ENCODE data around the gene FRAT1.

The FRAT1 gene

GRCh38 chr10:97311111-97311626 lies 7.9 kb upstream of the FRAT1 start:
- DNase-seq = no peak

DNA sequence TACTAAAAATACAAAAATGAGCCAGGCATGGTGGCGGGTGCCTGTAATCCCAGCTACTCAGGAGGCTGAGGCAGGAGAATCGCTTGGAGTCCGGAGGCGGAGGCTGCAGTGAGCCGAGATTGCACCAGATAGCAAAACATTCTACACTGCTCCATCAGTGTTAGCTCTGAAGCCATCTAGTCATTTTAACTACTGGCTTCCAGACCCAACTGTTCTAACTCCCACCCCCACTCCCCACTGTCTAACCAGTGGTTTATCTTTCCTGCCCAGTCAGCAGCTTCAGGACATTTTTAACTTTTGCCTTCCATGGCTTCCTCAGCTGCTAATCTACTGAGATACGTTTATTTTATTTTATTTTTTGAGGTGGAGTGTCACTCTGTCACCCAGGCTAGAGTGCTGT lies 6.2 kb upstream of the FRAT1 start:
- no peak for DNase-seq

GRCh38 chr10:97314671-97315070 lies 4.4 kb upstream of the FRAT1 start:
- DNase-seq = no peak

DNA sequence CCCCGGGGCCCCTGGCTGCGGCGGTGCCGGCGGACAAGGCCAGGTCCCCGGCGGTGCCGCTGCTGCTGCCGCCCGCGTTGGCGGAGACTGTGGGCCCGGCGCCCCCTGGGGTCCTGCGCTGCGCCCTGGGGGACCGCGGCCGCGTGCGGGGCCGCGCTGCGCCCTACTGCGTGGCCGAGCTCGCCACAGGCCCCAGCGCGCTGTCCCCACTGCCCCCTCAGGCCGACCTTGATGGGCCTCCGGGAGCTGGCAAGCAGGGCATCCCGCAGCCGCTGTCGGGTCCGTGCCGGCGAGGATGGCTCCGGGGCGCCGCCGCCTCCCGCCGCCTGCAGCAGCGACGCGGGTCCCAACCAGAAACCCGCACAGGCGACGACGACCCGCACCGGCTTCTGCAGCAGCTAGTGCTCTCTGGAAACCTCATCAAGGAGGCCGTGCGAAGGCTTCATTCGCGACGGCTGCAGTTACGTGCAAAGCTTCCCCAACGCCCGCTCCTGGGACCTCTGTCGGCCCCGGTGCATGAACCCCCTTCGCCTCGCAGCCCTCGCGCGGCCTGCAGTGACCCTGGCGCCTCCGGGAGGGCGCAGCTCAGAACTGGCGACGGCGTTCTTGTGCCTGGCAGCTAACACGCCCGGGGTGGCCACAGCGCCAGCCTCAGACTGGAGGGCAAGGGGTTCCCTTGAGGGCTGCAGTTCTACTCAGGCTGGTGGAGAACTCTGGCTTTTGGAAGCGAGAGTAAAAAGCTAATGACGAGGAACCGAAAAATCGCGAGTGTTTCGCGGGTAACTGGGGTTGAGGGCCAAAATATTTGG lies 804 bp downstream of the FRAT1 start:
- no peak for DNase-seq

DNA sequence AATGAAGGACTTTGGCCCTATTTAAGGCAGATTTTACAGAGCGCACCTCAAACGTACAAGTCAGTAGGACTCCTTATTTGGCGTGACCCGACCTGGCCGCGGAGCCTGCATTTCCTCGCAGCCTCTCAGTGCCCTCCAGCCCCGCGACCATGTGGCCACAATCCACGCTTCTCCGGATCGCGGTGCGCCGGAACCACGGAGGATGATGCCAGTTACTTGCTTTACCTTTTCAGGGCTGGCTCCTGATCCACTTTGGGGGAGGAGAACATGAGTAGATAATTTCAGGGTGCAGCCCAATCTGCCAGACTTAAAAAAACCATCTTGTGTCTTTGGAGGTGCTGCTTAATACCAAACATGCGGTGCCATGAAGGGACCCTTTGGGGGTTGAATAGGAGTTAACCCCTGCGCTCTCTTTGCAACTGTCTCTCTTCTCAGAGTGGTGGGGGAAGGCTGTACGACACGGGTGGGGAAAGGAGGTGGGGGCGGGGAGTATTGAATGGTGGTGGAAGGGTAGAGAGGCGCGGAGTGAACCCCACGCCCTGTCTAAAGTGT lies 1.5 kb downstream of the FRAT1 start:
- DNase-seq = no peak

DNA sequence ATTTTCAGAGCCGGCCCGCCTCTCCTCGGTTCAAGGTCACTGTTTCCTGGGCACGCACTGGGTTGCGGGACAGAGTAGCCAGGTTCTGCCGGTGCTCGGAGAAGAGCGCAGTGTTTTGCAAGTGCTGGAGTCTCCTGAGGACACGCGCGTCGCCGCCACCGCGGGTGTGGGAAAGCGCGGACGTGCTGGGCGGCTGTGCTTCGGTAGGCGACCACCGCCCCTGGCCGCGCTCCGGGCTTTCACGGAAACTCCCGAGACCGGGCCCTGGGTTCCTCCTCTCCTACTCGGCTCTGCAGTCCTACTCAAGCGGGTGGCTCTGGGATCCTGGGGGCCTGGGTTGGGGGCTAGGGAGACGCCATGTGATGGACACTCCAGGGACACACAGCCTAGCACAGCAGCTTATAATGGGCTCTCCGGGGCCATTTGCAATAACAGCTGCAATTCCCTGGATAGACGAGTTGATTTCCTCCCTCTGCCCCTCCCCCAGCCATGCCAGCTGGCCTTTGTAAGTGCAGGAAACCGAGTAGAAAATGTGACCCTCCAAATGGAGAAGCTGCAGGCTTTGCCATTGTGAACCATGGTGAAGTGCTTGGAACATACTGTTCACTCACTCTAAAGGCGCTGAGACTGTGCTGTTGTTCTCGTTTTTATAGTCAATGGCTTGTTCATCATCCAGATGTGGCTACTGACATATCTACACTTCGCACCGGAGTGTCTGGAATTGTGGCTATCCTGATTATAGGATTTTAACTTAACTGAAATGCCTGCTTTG lies 2.1 kb downstream of the FRAT1 start:
- DNase-seq = no peak

DNA sequence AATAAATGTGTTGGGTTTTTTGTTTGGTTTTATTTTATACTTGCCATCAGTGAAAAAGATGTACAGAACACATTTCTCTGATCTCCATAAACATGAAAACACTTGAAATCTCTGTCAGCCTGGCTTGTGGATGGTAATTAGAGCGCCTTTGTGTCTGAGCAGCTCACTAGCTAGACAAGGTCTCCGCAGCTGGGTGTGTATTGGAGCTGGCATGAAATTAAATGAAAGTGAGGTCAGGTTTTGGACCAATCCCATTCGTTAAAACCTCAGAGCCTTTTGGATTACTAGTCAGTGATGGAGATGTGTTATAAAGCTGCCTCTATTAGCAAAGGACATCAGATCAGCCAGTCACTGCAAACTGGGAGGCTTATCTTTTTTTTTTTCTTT lies 2.7 kb downstream of the FRAT1 start:
- DNase-seq = no peak

- no peak for DNase-seq
These were observed 4.4 kb downstream of the FRAT1 start for GRCh38 chr10:97323501-97323900.

GRCh38 chr10:97325754-97326153 lies 6.7 kb downstream of the FRAT1 start:
- DNase-seq = no peak

DNA sequence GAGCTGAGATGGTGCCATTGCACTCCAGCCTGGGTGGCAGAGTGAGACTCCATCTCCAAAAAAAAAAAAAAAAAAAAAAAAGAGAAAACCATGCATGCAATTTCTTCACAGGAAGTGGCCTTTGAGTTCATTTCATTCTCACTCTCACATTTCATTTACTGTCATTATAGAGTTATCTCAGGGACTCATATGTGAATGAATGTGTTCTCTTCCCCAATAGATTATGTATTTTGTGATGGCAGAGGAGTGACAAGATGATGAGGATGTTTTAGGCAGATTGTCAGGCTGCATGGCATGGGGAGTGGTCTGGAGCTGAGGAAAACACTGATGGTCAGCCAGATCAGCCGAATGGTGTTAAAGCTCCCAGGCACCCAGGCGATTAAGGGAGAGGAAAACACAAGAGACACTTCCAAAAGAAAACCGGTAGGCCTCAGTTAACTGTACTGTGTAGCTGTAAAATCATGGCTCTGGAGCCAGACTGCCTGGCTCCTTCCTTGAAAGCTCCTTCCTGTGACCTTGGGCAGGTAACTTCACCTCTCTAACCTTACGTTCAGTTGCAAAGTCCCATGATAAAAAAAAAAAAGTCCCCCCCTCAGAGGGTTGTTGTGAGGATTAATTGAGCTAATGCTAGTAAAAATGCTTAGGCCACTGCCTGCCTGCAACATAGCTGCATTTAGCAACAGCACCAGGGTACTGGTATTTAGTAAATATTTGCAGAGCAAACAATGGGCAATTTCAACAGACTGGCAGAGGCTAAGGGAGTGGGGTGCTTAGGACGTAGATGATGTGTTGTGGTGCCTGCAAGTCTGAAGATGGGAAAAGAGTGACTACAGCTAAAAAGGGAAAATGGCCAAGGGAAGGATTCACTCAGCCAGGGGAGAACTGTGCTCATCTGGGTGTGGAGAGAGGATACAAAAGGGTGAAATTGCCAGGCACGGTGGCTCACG lies 8.6 kb downstream of the FRAT1 start:
- DNase-seq = no peak

- DNase-seq = no peak
These were observed 9.8 kb downstream of the FRAT1 start for GRCh38 chr10:97328646-97329453.

DNA sequence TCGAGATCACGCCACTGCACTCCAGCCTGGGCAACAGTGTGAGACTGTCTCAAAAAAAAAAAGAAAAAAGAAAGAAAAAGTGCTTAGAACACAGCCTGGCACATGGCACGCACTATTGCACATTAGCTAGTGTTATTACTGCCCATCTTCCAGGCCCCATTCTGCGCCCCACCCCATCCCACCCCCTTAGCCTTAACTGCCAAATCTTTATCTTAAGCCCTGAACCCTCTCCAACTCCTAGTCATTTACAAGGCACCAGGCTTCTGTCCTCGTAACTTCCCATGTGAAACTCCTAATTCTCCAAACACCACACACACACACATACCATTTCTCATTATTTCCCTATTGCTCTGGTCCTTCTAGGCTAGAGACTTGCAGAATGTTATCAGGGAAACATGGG lies 10.7 kb downstream of the FRAT1 start:
- DNase-seq = no peak

GRCh38 chr10:97331153-97331703 lies 12.2 kb downstream of the FRAT1 start:
- no peak for DNase-seq

DNA sequence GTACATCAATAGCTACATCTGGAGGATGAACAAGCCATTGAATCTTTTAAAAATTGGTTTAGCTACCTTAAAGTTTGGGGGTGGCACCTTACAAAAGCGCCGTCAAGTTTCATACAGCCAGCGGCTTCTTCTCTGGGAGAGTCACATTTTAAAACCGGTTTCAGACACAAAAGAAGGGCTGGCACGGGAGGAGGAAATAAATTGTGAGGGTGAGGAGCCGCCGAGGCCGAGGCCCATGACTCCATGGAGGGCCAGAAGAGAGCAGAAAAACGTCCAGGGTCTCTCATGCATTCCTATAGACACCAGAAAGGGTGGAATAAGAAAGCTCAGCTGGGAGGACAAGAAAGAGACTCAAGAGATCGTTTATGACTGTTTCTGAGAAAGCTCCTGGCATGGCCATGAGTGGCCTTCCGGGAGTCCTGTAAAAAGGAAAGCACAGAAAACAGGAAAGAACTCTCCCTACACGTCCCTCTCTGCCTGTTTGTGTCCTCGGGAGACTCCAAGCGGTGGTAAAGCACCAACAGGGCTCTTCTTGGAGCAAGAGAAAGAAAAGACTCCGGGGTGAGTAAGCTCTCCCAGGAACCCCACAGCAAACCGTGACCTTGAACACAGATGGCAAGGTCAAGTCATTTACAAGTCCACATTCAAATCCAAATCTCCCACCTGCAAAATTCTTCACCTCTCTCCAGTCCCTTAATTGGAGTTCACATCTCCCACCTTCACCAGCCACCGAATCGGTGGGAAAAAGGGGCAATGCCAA lies 13.7 kb downstream of the FRAT1 start:
- no peak for DNase-seq

DNA sequence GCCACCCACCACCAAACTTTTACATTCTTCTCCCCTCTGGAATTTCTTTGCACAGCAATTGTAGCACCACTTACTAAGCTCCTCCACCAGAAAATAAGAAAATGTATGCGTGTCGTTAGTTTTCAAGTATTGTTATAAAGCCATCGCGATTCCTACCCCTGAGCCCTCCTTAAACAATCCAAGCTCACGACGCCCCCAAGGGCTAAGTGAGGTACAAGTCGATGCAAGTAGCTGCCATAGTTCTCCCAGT lies 14.2 kb downstream of the FRAT1 start:
- no peak for DNase-seq

DNA sequence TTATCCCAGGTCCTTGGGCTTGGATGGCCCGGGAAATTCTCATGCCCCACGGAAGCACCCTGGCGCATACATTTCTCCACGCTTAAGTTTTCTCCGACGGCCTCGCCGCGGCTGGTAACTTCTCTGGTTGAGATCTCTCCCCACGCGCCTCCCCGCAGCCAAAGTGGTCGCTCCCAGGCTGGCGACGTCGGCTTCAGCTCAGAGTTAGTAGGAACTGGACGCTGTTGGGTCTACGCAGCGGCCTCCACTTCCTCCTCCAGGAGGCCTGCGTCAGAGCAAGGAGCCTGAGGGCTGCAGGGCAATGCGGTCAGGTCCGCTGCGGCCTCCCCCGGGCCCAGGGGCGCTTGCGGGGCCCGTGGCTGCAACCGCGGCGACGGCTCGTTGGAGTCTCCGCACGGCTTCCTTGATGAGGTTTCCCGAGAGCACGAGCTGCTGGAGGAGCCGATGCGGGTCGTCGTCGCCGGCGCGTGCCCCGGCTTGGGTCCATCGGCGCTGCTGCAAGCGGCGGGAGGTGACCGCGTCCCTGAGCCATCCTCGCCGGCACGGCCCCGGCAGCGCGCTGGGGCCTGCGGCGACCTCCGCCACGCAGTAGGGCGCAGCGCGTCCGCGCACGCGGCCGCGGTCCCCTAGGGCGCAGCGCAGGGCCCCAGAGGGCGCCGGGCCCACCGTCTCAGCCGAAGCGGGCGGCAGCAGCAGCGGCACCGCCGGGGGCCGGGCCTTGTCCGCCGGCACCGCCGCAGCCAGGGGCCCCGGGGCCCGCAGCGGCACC lies 14.7 kb downstream of the FRAT1 start:
- no peak for DNase-seq

DNA sequence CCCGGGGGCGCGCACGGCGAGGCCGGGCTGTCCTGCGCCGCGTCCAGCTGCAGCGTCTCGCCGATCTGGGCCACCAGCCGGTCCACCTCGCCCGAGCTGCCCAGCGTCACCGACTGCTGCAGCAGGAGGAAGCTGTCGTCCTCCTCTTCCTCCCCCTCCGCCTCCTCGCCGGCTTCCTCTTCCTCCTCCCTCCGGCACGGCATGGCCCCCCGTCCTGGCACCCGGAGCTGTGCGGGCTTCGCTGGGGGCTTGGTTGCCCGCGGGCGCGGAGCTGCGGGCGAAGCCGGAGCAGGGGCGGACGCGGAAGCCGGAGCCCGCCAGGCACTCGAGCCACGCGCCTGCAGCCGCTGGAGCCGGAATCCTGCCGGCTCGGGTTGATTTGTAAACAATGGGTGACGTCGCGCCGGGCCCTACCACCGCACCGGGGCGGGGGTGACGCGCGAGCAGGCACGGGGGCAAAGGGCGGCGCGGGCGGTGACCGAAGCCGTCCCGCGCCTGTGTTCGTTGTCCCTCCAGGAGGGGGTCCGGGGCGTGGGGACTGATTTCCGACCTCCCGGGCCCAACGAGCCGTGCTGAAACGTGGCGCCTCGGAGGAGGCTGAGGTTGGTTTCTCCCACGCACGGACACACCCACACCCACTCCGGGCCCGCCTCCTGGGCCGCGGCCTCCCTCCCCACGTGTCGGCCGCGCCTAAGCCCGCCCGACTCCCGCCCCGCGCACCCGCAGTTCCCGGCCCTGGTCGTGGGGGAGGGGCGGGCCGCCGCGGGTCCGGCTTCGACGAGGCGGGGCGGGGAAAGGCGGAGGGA lies 15.5 kb downstream of the FRAT1 start, which contains the start of gene FRAT2:
TSS of gene FRAT2 (minus strand) at position 360 of the 806 bp plus-strand sequence. CDS start at position 203, 157 bp downstream.
- DNase-seq = peak; percentile 35

GRCh38 chr10:97335188-97335619 lies 16.1 kb downstream of the FRAT1 start:
- DNase-seq = no peak

DNA sequence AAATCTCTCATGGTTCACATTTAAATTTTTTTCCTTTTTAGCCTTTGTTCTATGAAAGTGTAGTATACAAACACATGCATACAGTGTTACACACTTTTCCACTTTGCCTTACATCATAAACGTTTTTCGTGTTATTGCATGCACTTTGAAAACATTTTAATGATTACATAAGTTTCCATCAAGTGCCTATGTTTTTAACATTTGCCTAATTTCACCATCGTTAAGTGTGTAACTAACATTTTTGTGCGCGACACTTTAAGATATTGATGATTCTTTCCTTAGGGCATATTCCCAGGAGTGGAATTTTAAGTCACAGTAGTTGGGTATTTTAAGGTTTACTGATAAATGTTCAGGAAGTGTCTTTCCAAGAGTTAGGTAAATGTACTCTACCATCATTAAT lies 16.9 kb downstream of the FRAT1 start:
- DNase-seq = no peak

Measured in NCI-H1048 (cell line).